Measurements from ENCODE around the gene ERC2.
"Not testable (repeated sequence)": the region's sequence is repeated elsewhere in the genome, so short reads cannot be mapped to it uniquely, and the experiment has no call there.

The ERC2 gene

GRCh38 chr3:55860049-55860721, 608.1 kb downstream of the ERC2 start:
- DNase-seq, result no peak

- DNase-seq, result no peak
Measured at GRCh38 chr3:55859305-55859704, 609.0 kb downstream of the ERC2 start.

- no peak for DNase-seq
Measured at GRCh38 chr3:55858727-55859126, 609.5 kb downstream of the ERC2 start.

- no peak for DNase-seq
Measured at GRCh38 chr3:55858302-55858701, 610.0 kb downstream of the ERC2 start.

GRCh38 chr3:55857633-55858032, 610.6 kb downstream of the ERC2 start:
- no peak for DNase-seq

- DNase-seq, result no peak
Measured at GRCh38 chr3:55855311-55855710, 613.0 kb downstream of the ERC2 start.

- no peak for DNase-seq
Measured at GRCh38 chr3:55854494-55854893, 613.8 kb downstream of the ERC2 start.

GRCh38 chr3:55852326-55852725, 615.9 kb downstream of the ERC2 start:
- DNase-seq, result no peak

GRCh38 chr3:55842204-55842603, 626.1 kb downstream of the ERC2 start:
- DNase-seq, result no peak

- not testable (repeated sequence) for DNase-seq
Measured at GRCh38 chr3:55831876-55832275, 636.4 kb downstream of the ERC2 start.

GRCh38 chr3:55828712-55829111, 639.6 kb downstream of the ERC2 start:
- no peak for DNase-seq

- no peak for DNase-seq
Measured at GRCh38 chr3:55827786-55828185, 640.5 kb downstream of the ERC2 start.

- peak; percentile 21 for DNase-seq
Measured at GRCh38 chr3:55826731-55827496, 641.4 kb downstream of the ERC2 start.

GRCh38 chr3:55826097-55826496, 642.2 kb downstream of the ERC2 start:
- no peak for DNase-seq

GRCh38 chr3:55824406-55824805, 643.9 kb downstream of the ERC2 start:
- DNase-seq, result no peak

GRCh38 chr3:55823829-55824228, 644.4 kb downstream of the ERC2 start:
- DNase-seq, result no peak

GRCh38 chr3:55823001-55823400, 645.3 kb downstream of the ERC2 start:
- DNase-seq, result no peak

GRCh38 chr3:55819005-55819404, 649.3 kb downstream of the ERC2 start:
- DNase-seq, result no peak

GRCh38 chr3:55818485-55818884, 649.8 kb downstream of the ERC2 start:
- DNase-seq, result no peak

GRCh38 chr3:55816794-55817576, 651.3 kb downstream of the ERC2 start:
- no peak for DNase-seq

GRCh38 chr3:55815262-55815661, 653.0 kb downstream of the ERC2 start:
- DNase-seq, result no peak

- DNase-seq, result no peak
Measured at GRCh38 chr3:55813268-55814097, 654.8 kb downstream of the ERC2 start.

All from fibroblast of upper back skin (primary cell).